HG02973 (cell line): ENCODE data around the gene APCDD1L.

Experiments
- ATAC-seq: cut with Tn5 transposase; IDR thresholded peaks from one replicate; pipeline ENCODE4 v1.9.1; 2021; ENCODE audit warnings: moderate library complexity; ENCODE audit not compliant: unreplicated experiment

APCDD1L gene

DNA sequence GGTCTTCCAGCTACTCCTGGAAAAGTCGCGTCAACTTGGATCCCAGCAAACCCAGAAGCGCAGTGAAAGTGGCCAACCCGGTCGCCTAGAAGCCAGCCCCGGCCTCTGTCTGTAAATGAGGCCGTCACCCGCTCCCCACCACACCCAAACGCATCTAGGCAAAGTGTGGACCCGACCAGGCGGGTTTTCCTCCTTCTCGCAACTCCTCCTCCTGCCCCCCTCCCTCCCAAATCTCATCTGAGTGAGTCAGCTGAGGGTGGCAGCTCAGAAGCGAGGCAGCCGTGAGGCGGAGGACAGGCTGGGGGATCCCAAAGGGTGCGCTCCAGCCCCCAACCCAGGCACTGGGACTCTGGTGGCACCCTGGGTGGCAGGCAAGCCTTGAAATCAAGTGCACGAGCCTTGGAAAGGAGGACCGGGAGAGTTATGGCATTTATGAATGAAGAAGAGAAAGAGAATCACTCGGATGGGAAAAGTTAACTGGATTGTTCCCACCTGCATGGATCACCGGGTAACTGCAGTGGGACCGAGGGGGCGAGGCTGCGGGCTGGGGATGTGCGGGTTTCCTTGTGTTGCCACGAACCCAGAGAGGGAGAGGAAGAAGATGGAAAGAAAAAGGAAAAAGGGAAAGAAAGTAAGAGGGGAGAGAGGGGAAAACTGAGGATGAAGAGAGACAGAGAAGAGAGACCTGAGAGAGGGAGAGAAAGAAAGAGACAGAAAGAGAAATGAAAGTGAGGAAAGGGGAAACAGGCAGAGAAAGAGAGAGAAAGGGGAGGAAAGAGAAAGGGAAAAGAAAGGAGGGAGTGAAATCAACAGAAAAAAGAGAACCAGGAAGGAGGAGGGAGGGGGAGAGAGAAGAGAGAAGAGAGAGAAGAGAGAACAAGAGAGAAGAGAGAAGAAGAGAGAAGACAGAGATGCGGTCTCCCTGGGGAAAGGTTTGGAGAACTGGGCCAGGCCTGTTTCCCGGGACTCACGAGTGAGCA is at the start of gene APCDD1L:
TSS of gene APCDD1L (minus strand) at position 167 of the 980 bp plus-strand sequence. CDS start 692 bp downstream, outside the sequence.
- no peak for ATAC-seq

DNA sequence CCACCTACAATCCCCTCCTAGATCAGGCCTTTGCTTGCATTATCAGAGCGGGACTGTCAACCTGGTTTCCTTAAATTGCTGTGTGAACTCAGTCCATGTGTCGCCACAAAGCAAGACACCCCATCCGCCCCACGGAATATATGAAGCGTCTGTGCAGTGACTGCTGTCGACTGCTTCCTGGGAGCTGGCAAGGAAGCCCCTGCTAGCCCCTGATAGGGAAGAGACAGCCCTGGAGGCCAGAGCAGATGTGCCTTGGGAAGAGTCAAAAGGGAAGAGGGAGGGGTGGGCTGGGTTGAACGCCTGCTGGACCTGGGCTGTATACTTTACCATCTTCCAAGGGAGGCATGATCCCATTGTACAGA is 44.1 kb upstream of the APCDD1L start:
- ATAC-seq: no peak

DNA sequence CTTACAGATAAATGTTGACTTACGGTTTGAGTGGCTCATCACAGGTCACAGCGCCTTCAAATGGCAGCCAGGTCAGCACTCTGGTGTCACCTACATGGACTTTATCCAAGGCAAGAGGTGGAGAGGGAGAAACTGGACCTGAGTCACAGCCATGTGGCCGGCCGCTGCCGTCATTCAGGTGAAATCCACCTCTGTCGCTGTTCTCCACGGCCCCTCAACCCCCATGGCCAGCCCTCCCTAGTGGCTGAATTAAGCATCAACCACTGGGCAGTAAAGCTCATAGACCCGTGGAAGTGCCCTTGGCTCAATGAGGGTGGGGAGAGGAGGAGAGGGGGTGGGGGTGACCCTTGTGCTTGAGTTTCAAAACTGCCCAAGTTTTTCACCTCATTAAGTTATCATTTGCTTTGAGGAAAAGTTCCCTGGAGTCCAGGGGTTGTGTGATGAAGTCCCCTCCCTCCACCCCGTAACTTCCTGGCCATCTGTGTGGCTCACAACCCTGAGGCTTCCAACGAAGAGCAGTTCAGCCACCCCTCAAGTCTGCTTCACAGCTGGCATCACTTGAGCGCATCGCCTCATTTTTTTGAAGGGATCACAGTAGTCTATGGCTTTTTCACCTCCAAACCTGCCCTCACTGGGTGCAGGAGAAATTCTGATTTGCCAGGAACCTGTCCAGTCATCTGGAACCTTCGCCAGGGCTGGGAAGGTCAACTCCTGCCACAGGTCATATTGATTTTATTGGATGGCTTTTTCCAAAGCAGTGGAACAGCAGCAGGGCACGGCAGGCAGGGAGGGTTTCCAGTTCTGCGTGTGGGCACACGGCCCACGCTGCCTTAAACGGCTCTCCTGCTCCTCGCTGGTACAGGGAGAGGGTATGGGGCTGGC is 43.5 kb upstream of the APCDD1L start:
- ATAC-seq: no peak

DNA sequence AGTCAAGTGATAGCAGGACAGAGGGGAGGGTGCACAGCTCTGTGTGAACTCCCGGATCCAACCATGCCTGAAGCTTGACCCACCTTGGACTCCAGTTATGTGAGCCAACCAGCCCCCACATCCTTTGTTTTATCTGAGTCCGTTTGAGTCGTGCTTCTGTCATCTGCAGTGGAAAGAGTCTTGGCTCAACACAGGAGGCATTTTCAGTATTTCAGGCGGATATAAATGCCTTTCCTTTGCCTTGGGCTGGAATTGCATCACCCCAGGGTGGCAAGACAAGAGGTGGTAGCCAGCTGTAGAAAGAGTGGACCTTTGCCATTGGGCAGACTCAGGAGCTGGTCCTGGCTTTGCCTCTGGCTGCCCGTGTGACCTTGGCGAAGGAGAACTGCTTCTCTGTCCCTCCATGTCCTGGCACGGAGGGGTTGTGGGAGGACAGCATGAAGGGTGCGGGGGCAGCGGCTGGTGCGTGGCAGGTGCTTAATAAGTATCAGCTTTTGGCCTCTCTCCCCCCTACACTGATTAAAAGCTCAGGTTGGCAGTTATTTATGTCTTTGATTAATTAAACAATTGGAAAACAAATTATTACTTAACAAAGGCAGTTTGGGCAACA is 42.6 kb upstream of the APCDD1L start:
- no peak for ATAC-seq

DNA sequence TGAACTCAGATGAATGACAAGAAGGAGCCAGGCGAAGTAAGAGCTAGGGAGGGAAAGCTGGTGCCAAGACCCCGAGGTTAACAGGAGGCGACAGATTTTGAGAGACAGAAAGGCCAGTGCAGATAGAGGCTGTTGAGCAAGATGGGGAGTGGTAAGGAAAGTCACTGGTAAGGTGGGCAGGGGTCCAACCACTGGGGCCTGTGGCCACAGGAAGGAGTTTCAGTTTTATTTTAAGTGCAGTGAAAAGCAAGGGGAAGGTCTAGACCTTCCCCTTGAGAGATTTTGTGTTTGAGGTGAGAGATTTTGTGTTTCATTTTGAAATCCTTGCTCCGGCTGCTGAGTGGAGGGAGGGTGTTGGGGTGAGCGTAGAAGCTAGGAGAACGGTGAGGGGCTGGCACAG is 41.8 kb upstream of the APCDD1L start:
- no peak for ATAC-seq

DNA sequence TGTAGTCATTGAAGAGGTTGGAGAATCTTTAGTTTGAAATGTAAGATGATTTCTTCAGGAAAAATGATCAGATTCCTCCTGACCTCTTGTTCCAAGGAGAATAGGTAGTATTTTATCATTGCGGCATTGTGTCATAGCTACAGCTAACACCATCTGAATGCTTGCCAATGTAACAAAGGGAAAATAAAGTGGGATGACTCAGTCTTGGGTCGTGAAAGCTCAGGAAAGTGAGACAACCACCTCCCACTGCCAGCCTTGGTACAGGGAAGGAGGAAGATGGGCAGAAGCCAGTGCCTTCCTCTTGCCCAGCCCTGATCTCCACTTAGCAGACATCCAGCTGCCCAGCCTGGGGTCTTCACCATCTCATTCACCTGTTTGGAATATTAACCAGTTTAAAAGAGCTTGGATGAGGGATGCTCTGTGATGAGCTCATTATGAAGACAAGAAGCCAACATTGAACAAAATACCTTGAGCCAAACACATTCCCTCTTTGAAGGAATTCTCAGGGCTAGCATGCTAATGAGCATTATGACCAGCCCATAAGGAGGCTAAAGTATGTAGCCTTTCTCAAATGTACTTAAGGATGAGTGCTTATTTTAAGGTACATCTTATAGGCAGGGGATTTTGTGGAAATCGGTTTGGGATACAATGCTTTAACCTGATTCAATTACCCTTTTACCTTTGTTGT is 40.0 kb upstream of the APCDD1L start:
- no peak for ATAC-seq

DNA sequence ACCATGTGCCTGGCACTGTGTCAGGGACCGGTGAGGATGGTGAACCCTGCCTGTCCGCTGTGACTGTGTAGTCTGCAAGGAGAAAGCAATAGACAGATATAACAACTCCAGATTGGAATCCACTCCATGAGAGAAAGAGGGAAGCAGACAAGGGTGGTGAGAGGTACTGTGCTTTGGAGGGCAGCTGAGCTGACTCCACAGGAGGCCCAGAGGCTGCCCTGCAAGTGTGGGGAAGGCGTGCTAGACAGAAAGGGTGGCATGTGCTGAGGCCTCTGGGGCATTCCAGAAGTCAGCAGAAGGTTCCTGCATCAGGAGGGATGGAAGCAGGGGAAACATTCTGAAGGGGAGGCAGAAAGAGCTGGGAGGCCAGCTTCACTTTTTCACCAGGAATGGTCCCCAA is 39.3 kb upstream of the APCDD1L start:
- no peak for ATAC-seq

DNA sequence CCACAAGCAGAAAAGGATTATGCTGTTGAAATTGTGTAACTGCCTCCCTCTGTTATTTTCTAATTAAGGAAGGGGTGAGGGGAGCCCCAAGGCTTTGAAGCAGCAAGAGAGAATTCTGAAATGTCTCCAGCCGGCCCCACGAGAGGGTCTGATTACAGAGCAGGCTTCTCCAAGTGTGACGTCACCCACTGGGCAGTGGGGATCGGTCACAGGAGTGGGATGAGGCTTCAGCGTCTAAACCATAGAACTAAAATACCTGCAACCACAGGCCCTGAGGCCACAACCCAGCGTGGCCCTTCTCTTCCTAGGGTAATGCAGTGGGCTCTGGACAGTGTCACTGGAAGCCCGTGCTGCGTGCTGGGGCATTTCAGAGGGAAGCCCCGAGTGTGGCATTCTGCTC is 38.6 kb upstream of the APCDD1L start:
- no peak for ATAC-seq

DNA sequence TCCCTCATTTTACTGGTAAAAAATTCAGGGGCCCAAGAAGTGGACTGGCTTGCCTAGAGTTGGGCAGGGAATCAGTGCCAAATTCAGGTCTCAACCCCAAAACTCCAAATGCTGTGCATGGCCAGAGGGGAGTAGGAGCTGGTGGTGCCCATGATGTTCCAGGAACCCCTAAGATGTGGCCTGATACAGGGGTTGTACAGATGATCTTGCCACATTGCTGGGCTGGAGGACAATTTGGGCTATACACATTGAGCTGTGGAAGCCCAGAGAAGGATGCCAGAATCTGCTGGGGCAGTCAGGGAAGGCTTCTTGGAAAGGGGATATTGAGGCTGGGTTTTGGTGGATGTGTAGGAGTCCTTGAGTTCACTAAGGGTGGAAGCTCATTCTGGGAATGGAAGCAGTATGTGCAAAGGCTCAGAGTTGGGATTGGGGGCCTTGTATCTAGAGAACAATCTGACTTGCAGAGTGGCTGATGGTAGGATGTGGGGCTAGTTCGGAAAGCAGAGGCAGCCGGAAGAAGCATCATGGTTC is 38.0 kb upstream of the APCDD1L start:
- no peak for ATAC-seq

DNA sequence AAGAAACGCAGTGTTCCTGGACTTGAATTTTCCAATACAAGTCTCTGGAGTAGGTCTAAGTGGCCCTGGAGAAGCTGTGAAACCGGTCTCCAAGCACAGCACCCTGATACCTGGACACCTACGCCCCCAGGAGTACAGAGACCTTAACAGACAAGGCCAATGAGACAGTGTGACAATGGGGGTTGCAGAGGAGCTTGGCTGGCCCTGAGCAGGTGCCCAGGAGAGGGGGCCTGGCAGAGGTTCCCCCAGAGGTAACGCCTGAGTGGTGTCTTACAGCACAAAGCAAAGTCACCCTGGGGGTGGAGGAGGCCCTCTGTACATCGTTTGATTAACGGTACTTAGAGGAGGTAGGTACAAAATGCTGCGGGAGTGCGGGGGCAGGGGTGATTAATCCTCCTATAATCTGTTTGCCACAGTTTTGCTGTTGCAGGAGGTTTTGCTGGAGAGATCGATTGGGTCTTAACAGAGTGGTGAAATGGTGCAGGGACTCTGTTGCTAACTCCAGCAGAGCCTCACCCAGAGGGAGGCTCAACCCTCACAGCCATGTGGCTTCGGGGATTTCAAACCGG is 37.3 kb upstream of the APCDD1L start:
- no peak for ATAC-seq

DNA sequence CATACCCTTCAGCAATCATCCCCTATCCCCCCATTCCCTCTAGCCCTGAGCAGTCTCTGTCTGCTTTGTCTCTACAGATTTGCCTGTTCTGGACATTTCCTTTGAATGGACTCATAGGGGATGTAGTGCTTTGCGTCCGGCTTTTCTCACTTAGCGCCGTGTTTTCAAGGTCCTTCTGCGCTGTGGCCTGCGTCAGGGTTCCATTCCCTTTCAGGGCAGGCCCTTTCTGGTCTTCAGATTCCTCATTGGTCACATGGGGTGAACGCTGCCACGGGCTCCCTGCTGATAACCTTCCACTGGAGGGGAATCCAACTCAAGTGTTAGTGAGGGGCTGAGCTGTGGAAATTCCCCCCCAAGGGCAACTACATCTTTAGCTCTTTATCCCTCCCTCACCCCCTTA is 36.4 kb upstream of the APCDD1L start:
- no peak for ATAC-seq

DNA sequence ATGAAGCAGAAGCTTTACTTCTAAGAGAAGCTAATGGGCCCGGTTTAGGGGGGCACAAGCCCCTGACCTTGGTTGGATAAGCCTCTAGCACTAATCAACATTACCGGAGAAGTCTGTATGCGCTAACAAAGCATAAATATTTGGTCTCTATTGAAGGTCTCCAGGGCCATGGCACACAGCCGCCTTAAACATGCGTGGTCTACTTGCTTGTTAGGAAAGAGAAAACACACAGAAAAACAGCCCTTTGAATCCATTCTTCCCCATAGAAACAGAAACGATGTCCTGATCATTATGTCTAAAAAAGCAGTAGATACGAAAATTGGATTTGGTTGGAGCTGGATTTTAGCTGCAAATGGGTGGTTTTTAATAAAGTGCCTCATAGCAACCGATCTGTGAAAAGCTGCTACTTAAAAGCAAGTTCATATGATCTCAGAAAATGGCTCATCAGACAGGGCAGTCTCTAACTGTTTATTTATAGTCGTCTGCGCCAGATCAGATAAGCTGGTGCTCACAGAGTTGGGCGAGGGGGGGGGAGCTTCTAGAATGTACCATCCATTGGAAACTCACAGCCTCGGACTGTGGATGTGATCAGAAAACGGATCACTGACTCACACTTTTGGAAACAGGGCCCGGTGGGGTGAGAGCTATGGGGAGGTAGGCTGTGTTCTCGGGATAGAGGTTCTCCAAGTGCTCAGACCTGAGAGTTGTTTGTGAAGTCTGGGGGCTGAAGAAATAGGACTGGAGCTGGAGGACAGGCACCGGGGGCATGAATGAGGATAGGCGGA is 35.3 kb upstream of the APCDD1L start:
- ATAC-seq: no peak

DNA sequence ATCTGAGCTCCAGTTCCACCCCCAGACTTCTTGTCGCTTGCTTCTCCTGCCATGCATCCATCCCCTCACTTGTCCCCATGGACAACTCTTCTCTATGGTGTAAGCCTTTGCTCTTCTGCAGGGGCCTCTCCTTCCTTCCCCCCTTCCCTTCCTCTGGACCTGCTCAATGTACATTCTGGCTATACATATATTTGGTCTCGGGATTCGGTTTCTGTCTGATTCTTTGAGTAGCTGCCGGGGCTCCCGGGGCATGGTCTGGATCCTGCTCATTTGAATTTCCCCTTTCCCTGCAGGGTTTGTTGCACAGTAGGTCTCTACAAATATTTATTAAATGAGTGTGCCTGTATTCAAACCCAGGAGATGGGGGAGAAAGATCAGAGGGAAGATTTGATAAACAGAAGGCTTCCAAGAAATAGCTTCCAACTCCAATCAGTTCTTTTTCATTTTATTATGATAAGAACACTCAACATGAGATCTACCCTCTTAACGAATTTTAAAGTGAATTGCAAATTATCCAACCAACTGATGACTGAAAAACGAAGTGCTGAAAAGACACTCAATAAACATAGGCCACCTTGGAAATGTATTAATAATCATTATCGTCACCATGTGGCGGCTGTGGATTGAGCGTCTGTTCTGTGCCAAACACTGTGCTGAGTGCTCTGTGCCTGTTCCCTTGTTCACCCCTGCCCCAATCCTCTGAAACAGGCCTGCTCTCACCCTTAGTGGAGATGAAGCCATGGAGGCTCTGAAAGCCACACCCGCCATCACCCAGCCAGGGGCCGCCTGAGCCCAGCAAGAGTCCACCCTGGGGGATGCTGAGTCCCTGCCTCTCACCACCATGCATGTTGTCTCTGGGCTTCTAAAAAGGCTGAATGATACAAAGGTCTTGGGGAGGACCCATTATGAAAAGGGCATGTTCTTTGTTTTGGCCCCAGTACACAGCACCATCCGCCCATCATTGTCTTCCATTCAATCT is 34.3 kb upstream of the APCDD1L start:
- ATAC-seq: no peak

DNA sequence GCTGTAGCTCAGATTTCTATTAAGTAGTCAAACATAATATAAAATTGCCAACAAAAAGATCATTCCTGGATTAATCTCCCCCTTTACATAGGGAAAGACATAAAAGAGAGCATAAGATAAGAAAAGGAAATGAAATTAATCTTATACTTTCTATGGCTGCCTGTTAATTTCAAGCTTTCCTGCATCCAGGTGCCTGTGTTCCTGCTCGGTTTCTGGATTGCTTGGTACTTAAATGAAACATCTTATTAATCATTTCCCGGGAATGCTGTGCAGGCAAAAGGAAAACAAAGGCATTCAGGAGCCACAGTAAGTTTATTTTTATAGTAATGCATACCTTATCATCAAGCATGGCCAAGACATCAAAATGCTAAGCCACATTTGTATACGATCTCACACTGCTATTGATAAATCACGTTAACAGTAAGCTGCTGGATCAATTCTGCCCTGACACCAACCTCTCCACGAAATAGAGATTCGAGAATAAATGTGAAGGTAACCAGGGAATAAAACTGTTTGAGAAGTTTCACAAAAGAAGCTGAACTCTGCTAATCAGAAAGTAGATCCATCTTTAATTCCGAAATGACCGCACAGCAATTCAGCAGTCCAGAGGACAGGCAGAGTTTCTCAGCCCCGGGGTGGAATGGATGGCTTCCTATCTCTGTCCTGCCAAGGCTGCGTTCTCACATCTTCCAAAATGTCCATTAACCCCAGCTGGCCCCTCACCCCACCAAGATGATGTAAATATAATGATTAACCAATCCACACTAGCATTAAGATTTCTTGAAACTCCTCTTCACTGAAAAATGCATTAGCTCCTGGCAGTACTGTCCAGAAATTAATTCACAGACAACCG is 32.6 kb upstream of the APCDD1L start:
- ATAC-seq: no peak

DNA sequence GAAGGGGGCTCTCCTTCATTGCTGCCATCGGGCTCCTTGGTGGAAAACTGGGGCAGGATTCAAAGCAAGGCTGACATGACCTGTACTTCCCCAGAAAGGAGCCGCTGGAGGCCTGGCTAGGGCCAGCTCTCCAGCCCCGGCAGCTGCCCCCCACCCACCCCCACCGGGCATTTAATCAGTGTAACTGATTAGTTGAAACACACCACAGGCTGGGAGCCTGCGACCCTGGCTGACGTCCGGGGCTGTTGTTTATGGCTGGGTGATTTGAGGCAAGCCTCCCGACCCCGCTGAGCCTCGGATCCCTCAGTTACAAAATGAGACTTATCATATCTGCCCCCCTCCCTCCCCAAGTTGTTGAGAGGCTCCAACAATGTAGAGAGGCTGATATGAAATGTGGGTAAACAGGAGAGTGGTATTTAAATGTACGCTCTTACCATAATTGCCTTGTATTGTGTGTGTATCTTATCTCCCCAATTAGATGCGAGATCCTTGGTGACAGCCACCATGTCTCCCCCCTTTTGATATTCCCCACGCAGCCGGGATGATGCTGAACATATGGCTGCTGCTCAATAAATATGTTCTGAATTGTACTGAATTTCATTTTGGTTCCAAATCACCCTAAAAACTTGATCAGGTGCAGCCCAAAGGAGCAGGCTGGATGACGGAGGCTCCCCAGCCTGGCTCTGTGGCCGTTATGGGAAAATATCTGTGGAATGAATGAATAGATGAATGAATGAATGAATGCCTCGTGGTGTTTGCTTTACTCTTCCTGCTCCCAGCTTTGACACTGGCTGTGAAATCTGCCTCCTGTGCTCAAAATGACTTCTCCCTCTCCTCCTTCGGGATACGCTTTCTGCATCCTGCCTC is 31.8 kb upstream of the APCDD1L start:
- ATAC-seq: no peak

DNA sequence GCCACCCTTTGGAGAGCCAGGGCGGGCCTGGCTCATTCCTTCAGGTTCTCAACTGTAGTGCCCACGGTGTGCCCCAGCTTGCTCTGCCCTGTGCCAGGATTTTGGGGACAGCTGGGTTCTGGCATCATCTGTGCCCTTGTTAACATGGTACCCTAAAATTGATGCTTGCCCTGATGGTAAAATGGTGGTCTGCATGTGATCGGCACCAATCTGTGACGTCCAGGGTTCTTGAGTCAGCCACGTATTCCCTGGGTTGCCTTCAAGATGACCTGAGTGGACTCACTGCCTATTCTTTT is 31.2 kb upstream of the APCDD1L start:
- no peak for ATAC-seq
